Gastroesophageal sphincter (tissue), 4 donors: Measurements from ENCODE around the gene MAN1A1. TPM values are rescaled to one million over a fixed set of nuclear protein-coding genes. Genes with fewer than 3 reads are reported as not detected.

Source experiments
- ATAC-seq: fragments of 150-250 bp; one replicate; pipeline ENCODE4 v1.9.1; 2016; ENCODE audit warnings: mild to moderate bottlenecking, moderate library complexity
- H3K27ac ChIP-seq, 4 donors: fragments of 200-600 bp; sonication (generic) in 3 of 4; 1 replicate in 3 of 4; 2 replicates in 1 of 4; pipeline ENCODE4 v1.5.1; 2016 to 2019
- H3K27me3 ChIP-seq: fragments of 200-600 bp; sonication (generic); one replicate; pipeline ENCODE4 v1.5.1; 2019
- H3K36me3 ChIP-seq, 2 donors: fragments of 200-600 bp; sonication (generic); one replicate each; pipeline ENCODE4 v1.5.1; 2019; ENCODE audit warnings: control low read depth in 1 of 2
- H3K4me1 ChIP-seq, 3 donors: fragments of 200-600 bp; sonication (generic); 1 replicate in 2 of 3; 2 replicates in 1 of 3; pipeline ENCODE4 v1.5.1; 2016 to 2019; ENCODE audit warnings: control low read depth in 2 of 3
- H3K4me3 ChIP-seq, 2 donors: fragments of 200-600 bp; sonication (generic); one replicate each; pipeline ENCODE4 v1.5.1; 2019; ENCODE audit warnings: mild to moderate bottlenecking in 1 of 2, moderate library complexity in 1 of 2
- H3K9me3 ChIP-seq, 3 donors: fragments of 200-600 bp; sonication (generic); one replicate each; pipeline ENCODE4 v1.5.1; 2017 to 2019; ENCODE audit warnings: control low read depth in 2 of 3
- CTCF ChIP-seq, 4 experiments: fragments of 200-600 bp in 2 of 4; fragments of 450-650 bp in 2 of 4; sonication (generic) in 1 of 4; IDR thresholded peaks; one replicate each; pipeline ENCODE4 v1.5.1; 2017 to 2019; ENCODE audit warnings: antibody characterized with exemption in 4 of 4, mild to moderate bottlenecking in 2 of 4, moderate library complexity in 2 of 4
- EP300 ChIP-seq: sonication (generic); formaldehyde crosslinking; IDR thresholded peaks from one replicate; pipeline ENCODE4 v1.6.1; 2017; ENCODE audit warnings: antibody characterized with exemption, mild to moderate bottlenecking
- POLR2A ChIP-seq, 2 donors: fragments of 450-650 bp; IDR thresholded peaks; one replicate each; pipeline ENCODE4 v1.6.1; 2017; ENCODE audit warnings: antibody characterized with exemption in 2 of 2, mild to moderate bottlenecking in 2 of 2, moderate library complexity in 1 of 2
- POLR2AphosphoS5 ChIP-seq: sonication (generic); formaldehyde crosslinking; IDR thresholded peaks from one replicate; pipeline ENCODE4 v1.6.1; 2017; ENCODE audit warnings: antibody characterized with exemption
- WGBS, 2 donors: methylation state at CpG; one replicate each; pipeline ENCODE4 v1.1.5; 2018; ENCODE audit warnings: low coverage in 1 of 2; 5-methylcytosine and 5-hydroxymethylcytosine counted together
- total RNA-seq, 4 donors: library from RNA; depleted of rRNA; stranded (reverse); fragments of >200 nt; gene quantifications; one replicate each; pipeline ENCODE4 v1.1.0, GENCODE V29; 2016

The MAN1A1 gene
- total RNA-seq, result 100 to 1,000 TPM in 2 of 4 donors, 10 to 100 TPM in 2; 73.3 to 177 (median 110) TPM

GRCh38 chr6:119349361-119350201 lies at the start of gene MAN1A1:
Gene MAN1A1, minus strand, starts transcription at chr6:119349761. Its CDS starts 696 bp downstream, at chr6:119349065.
- TF ChIP-seq CTCF (IDR thresholded peaks at IDR 0.05) (peak in 2 of 4 experiments; percentile 14 to 24), EP300 (no peak), POLR2AphosphoS5 (peak; percentile 92), POLR2A (IDR thresholded peaks at IDR 0.05) (peak; percentile 96)
- H3K4me1 ChIP-seq, result peaks cover 0 to 59% (median 0%) of the 10 kb centered on the region in 3 donors
- 0% methylated on average over 2 to 3 of the region's 103 CpGs for WGBS, 2 donors
- H3K27me3 ChIP-seq, result no peaks in the 10 kb centered on the region
- H3K36me3 ChIP-seq, result no peaks in the 10 kb centered on the region
- H3K27ac ChIP-seq, result peak within 1 kb of the TSS; percentile 96 to 98 (median 98)
- peak; percentile 94 for ATAC-seq
- peak within 1 kb of the TSS; percentile 81 to 96 for H3K4me3 ChIP-seq
- H3K9me3 ChIP-seq, result no peaks in the 10 kb centered on the region

GRCh38 chr6:119395192-119395591 lies 45.6 kb upstream of the MAN1A1 start:
- no peak for TF ChIP-seq EP300
- TF ChIP-seq POLR2AphosphoS5, result no peak
- TF ChIP-seq POLR2A (IDR thresholded peaks at IDR 0.05), result no peak
- TF ChIP-seq CTCF (IDR thresholded peaks at IDR 0.05), result no peak
- 87 to 90% methylated on average over 2 of the region's 2 CpGs for WGBS, 2 donors
- H3K4me1 ChIP-seq, result no peaks in the 10 kb centered on the region
- ATAC-seq, result no peak
- H3K36me3 ChIP-seq, result no peaks in the 10 kb centered on the region
- H3K27ac ChIP-seq, result no peak overlapping the region
- no peak overlapping the region for H3K4me3 ChIP-seq
- no peaks in the 10 kb centered on the region for H3K27me3 ChIP-seq
- peaks cover 0 to 52% (median 0%) of the 10 kb centered on the region in 3 donors for H3K9me3 ChIP-seq

GRCh38 chr6:119390247-119390793 lies 40.8 kb upstream of the MAN1A1 start:
- Histone ChIP-seq H3K36me3 (no peaks in the 10 kb centered on the region), H3K4me3 (no peak overlapping the region), H3K9me3 (peaks cover 0 to 21% (median 0%) of the 10 kb centered on the region in 3 donors), H3K27ac (no peak overlapping the region), H3K4me1 (no peaks in the 10 kb centered on the region), H3K27me3 (no peaks in the 10 kb centered on the region)
- no peak for TF ChIP-seq POLR2A (IDR thresholded peaks at IDR 0.05)
- TF ChIP-seq EP300, result no peak
- no peak for TF ChIP-seq POLR2AphosphoS5
- no peak for TF ChIP-seq CTCF (IDR thresholded peaks at IDR 0.05)
- no peak for ATAC-seq

- no peaks in the 10 kb centered on the region for H3K36me3 ChIP-seq
- H3K9me3 ChIP-seq, result peaks cover 0 to 18% (median 0%) of the 10 kb centered on the region in 3 donors
- no peak for ATAC-seq
- no peak overlapping the region for H3K27ac ChIP-seq
- no peaks in the 10 kb centered on the region for H3K27me3 ChIP-seq
- WGBS, 2 donors, result 94 to 95% methylated on average over 1 of the region's 1 CpG
- TF ChIP-seq POLR2AphosphoS5 (no peak), POLR2A (IDR thresholded peaks at IDR 0.05) (no peak), CTCF (IDR thresholded peaks at IDR 0.05) (no peak), EP300 (no peak)
- no peaks in the 10 kb centered on the region for H3K4me1 ChIP-seq
- no peak overlapping the region for H3K4me3 ChIP-seq
Measured at GRCh38 chr6:119385994-119386393, 36.4 kb upstream of the MAN1A1 start.

GRCh38 chr6:119384444-119384843 lies 34.9 kb upstream of the MAN1A1 start:
- no peaks in the 10 kb centered on the region for H3K36me3 ChIP-seq
- H3K27ac ChIP-seq, result no peak overlapping the region
- no peak overlapping the region for H3K4me3 ChIP-seq
- H3K27me3 ChIP-seq, result no peaks in the 10 kb centered on the region
- TF ChIP-seq CTCF (IDR thresholded peaks at IDR 0.05) (no peak), POLR2A (IDR thresholded peaks at IDR 0.05) (no peak), EP300 (no peak), POLR2AphosphoS5 (no peak)
- peaks cover 0 to 27% (median 0%) of the 10 kb centered on the region in 3 donors for H3K9me3 ChIP-seq
- no peak for ATAC-seq
- H3K4me1 ChIP-seq, result no peaks in the 10 kb centered on the region
